Measurements from ENCODE around the gene SMAD4.

DNA sequence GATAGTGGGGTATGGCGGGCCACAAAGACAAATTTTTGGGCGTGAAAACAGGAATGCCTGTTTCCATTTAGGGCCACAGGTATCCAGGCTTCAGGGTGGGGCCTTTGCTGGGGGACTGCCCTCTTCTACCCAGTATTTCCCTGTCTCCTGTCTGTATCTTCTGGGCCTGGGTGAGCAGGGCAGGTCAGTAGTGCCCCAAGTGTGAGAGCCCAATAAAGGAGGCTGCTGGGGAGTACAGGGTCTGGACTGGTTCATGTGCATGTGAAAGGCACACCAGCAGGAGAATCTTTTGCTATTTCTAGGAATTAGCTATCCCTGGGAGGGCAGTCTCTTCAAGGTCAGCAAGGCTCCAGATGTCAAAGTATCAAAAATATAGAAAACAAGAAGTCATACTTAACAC, 96.0 kb downstream of the SMAD4 start:
- no peak for TF ChIP-seq YY1 (IDR thresholded peaks at IDR 0.05; ENCODE audit: extremely low read depth, insufficient replicate concordance, low read depth, low read length)
- TF ChIP-seq CTCF (IDR thresholded peaks at IDR 0.05 in 2 of 3, conservative IDR thresholded peaks at IDR 0.05 in 1 of 3; ENCODE audit: borderline replicate concordance in 1 of 3, insufficient read depth in 1 of 3, low read depth in 2 of 3, low read length in 2 of 3): no peak
- TF ChIP-seq RAD21 (IDR thresholded peaks at IDR 0.05; ENCODE audit: low read depth): no peak
- no peak for TF ChIP-seq ZBTB33 (IDR thresholded peaks at IDR 0.05; ENCODE audit: extremely low read depth, insufficient replicate concordance, low read length)
- no peak for TF ChIP-seq EZH2phosphoT487 (IDR thresholded peaks at IDR 0.05; ENCODE audit: borderline replicate concordance)
- TF ChIP-seq JUND (IDR thresholded peaks at IDR 0.05): no peak
- TF ChIP-seq EZH2 (IDR thresholded peaks at IDR 0.05): no peak
- no peak for TF ChIP-seq POLR2AphosphoS5 (IDR thresholded peaks at IDR 0.05; ENCODE audit: low read depth, low read length)

Measured in HCT116 (cell line).